SK-N-SH treated with all-trans-retinoic acid at 6 μM for 48 hours (cell line): ENCODE measurements around the gene FAM170A.

Experiments used
- ATAC-seq: fragments of 200-7000 bp; cut with Tn5 transposase; 3 replicates; pipeline ENCODE4 v1.9.1; 2020; ENCODE audit warnings: mild to moderate bottlenecking, moderate library complexity
- ARNTL ChIP-seq: fragments of 450-650 bp; formaldehyde crosslinking; IDR thresholded peaks from 2 replicates; pipeline ENCODE4 v1.5.0; 2020; ENCODE audit warnings: low read depth, mild to moderate bottlenecking, moderate library complexity, borderline replicate concordance
- CREB5 ChIP-seq: fragments of 250-450 bp; sonication (Bioruptor Pico); IDR thresholded peaks from 2 replicates; pipeline ENCODE4 v1.5.1; 2020; ENCODE audit warnings: low read depth, mild to moderate bottlenecking, moderate library complexity
- CSDC2 ChIP-seq: fragments of 250-450 bp; sonication (Bioruptor Pico); IDR thresholded peaks from 2 replicates; pipeline ENCODE4 v1.5.0; 2020; ENCODE audit warnings: mild to moderate bottlenecking, moderate library complexity
- CSRNP3 ChIP-seq: fragments of 250-450 bp; sonication (Bioruptor Pico); IDR thresholded peaks from 2 replicates; pipeline ENCODE4 v1.5.1; 2021; ENCODE audit warnings: mild to moderate bottlenecking, moderate library complexity
- GLIS3 ChIP-seq: fragments of 250-450 bp; sonication (Bioruptor Pico); IDR thresholded peaks from 2 replicates; pipeline ENCODE4 v1.5.0; 2020; ENCODE audit warnings: mild to moderate bottlenecking, moderate library complexity
- ISL1 ChIP-seq: fragments of 250-450 bp; sonication (Bioruptor Pico); IDR thresholded peaks from 2 replicates; pipeline ENCODE4 v2.1.2; 2022; ENCODE audit warnings: mild to moderate bottlenecking, moderate library complexity
- OSR1 ChIP-seq: fragments of 250-450 bp; sonication (Bioruptor Pico); IDR thresholded peaks from 2 replicates; pipeline ENCODE4 v1.8.0; 2022; ENCODE audit warnings: moderate library complexity, mild to moderate bottlenecking, inconsistent platforms
- PATZ1 ChIP-seq: fragments of 250-450 bp; sonication (Bioruptor Pico); IDR thresholded peaks from 2 replicates; pipeline ENCODE4 v1.8.0; 2020; ENCODE audit warnings: mild to moderate bottlenecking, moderate library complexity, borderline replicate concordance
- POU6F1 ChIP-seq: fragments of 250-450 bp; sonication (Bioruptor Pico); IDR thresholded peaks from 2 replicates; pipeline ENCODE4 v1.8.0; 2021; ENCODE audit warnings: low read depth, mild to moderate bottlenecking, moderate library complexity, borderline replicate concordance
- PPARA ChIP-seq: fragments of 250-450 bp; sonication (Bioruptor Pico); IDR thresholded peaks from 2 replicates; pipeline ENCODE4 v1.5.0; 2020; ENCODE audit warnings: mild to moderate bottlenecking, borderline replicate concordance
- RARB ChIP-seq: fragments of 250-450 bp; sonication (Bioruptor Pico); IDR thresholded peaks from 2 replicates; pipeline ENCODE4 v1.8.0; 2021; ENCODE audit warnings: mild to moderate bottlenecking, moderate library complexity
- SNAI2 ChIP-seq: fragments of 250-450 bp; sonication (Bioruptor Pico); IDR thresholded peaks from 2 replicates; pipeline ENCODE4 v1.5.0; 2020; ENCODE audit warnings: mild to moderate bottlenecking, moderate library complexity
- TCF4 ChIP-seq: fragments of 250-450 bp; sonication (Bioruptor Pico); IDR thresholded peaks from 2 replicates; pipeline ENCODE4 v1.8.0; 2021; ENCODE audit warnings: mild to moderate bottlenecking, moderate library complexity, borderline replicate concordance
- TSHZ2 ChIP-seq: fragments of 250-450 bp; sonication (Bioruptor Pico); IDR thresholded peaks from 2 replicates; pipeline ENCODE4 v1.5.0; 2020; ENCODE audit warnings: mild to moderate bottlenecking, moderate library complexity
- ZC3H10 ChIP-seq: fragments of 250-450 bp; sonication (Bioruptor Pico); IDR thresholded peaks from 2 replicates; pipeline ENCODE4 v1.5.1; 2021; ENCODE audit warnings: mild to moderate bottlenecking, moderate library complexity
- ZFP3 ChIP-seq: fragments of 250-450 bp; sonication (Bioruptor Pico); IDR thresholded peaks from 2 replicates; pipeline ENCODE4 v1.5.0; 2020; ENCODE audit warnings: mild to moderate bottlenecking, moderate library complexity
- ZFP30 ChIP-seq: fragments of 450-650 bp; formaldehyde crosslinking; IDR thresholded peaks from 2 replicates; pipeline ENCODE4 v1.5.0; 2022; ENCODE audit warnings: mild to moderate bottlenecking, moderate library complexity
- ZNF565 ChIP-seq: fragments of 450-650 bp; formaldehyde crosslinking; conservative IDR thresholded peaks from 2 replicates; pipeline ENCODE4 v1.5.0; 2020; ENCODE audit warnings: low read depth, mild to moderate bottlenecking, moderate library complexity
- ZNF70 ChIP-seq: fragments of 450-650 bp; formaldehyde crosslinking; IDR thresholded peaks from 2 replicates; pipeline ENCODE4 v1.5.0; 2020; ENCODE audit warnings: mild to moderate bottlenecking, moderate library complexity
- ZNF8 ChIP-seq: fragments of 450-650 bp; formaldehyde crosslinking; IDR thresholded peaks from 2 replicates; pipeline ENCODE4 v1.5.0; 2020; ENCODE audit warnings: mild to moderate bottlenecking, moderate library complexity

FAM170A gene

DNA sequence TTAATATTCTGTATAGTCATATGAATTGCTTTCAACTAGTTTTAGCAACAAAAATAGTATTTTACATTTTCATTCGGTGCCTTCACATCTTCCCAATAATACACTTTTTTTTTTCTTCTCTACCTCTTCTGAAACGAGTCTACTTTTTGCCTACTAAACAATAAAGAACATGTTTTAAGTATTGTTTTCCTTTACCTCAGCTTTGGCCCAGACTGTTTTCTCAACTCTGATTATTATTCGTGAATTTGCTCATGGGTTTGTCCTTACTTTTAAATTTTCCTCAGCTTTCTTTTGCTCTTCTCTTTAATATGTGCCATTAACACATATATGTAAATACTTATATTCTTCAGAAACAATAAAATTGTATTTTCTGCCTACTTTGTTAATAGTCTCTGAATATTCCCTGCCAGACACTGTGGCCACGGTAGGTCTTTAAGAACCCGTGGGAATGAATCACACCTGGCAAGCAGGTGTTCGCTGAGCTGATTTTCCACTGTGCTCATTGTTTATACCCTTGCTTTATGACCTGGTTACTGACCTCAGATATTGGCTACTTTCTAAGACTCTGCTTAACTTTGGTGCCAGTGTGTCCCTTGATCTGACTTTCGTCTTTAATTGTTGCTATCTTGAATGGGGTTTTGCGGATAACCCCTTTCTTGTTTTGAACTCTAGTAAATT is 49.1 kb downstream of the FAM170A start (continued):
- TF ChIP-seq POU6F1 (no peak), PPARA (CRISPR knock-in tag) (no peak), OSR1 (no peak), ZNF70 (CRISPR knock-in tag) (no peak), SNAI2 (CRISPR knock-in tag) (no peak), CREB5 (CRISPR knock-in tag) (no peak)

- TF ChIP-seq ZC3H10 (CRISPR knock-in tag) (no peak), ZNF8 (CRISPR knock-in tag) (no peak), CSDC2 (CRISPR knock-in tag) (no peak), ZFP3 (no peak), SNAI2 (CRISPR knock-in tag) (no peak), ISL1 (CRISPR knock-in tag) (no peak), PPARA (CRISPR knock-in tag) (no peak), ZNF70 (CRISPR knock-in tag) (no peak), GLIS3 (CRISPR knock-in tag) (no peak), CSRNP3 (CRISPR knock-in tag) (no peak), POU6F1 (no peak), PATZ1 (CRISPR knock-in tag) (no peak), OSR1 (no peak), CREB5 (CRISPR knock-in tag) (no peak), TCF4 (CRISPR knock-in tag) (no peak), TSHZ2 (CRISPR knock-in tag) (no peak), RARB (CRISPR knock-in tag) (no peak), ZFP30 (CRISPR knock-in tag) (no peak), ZNF565 (CRISPR knock-in tag) (no peak), ARNTL (CRISPR knock-in tag) (no peak)
- TF ChIP-seq, all 23 proteins: peak for 0
- no peak for ATAC-seq
Measured at GRCh38 chr5:119680080-119680479, 50.7 kb downstream of the FAM170A start.
